ENCODE data around the gene HNRNPA0. TPM values are rescaled to one million over a fixed set of nuclear protein-coding genes. Genes with fewer than 3 reads are reported as not detected.

The HNRNPA0 gene
- total and polyA plus RNA-seq, 9 donors: 16.9 to 52.9 (median 41.5) TPM

- DNase-seq: no peak
- Histone ChIP-seq H3K36me3 (no peaks in the 10 kb centered on the region), H3K9me3 (no peaks in the 10 kb centered on the region), H3K27ac (no peak overlapping the region), H3K27me3 (no peaks in the 10 kb centered on the region), H3K4me3 (no peak overlapping the region), H3K4me1 (ENCODE audit: insufficient read depth) (no peaks in the 10 kb centered on the region)
- intact Hi-C loops (cut with DNase I): no loop called here
- TF ChIP-seq EP300 (IDR thresholded peaks at IDR 0.05): no peak
- TF ChIP-seq CTCF (IDR thresholded peaks at IDR 0.05): no peak
- no peak for TF ChIP-seq POLR2A (IDR thresholded peaks at IDR 0.05)
- 94 to 97% (median 97%) methylated on average over 3 of the region's 3 CpGs for WGBS, 3 donors
These were observed 37.8 kb downstream of the HNRNPA0 start for GRCh38 chr5:137716337-137716736.

GRCh38 chr5:137715456-137715855 lies 38.7 kb downstream of the HNRNPA0 start:
- DNase-seq: no peak
- H3K27me3 ChIP-seq: no peaks in the 10 kb centered on the region
- 97 to 98% (median 97%) methylated on average over 1 of the region's 1 CpG for WGBS, 3 donors
- H3K27ac ChIP-seq: no peak overlapping the region
- H3K4me3 ChIP-seq: no peak overlapping the region
- no peaks in the 10 kb centered on the region for H3K9me3 ChIP-seq
- TF ChIP-seq EP300 (IDR thresholded peaks at IDR 0.05) (no peak), POLR2A (IDR thresholded peaks at IDR 0.05) (no peak), CTCF (IDR thresholded peaks at IDR 0.05) (no peak)
- intact Hi-C loops (cut with DNase I): no loop called here
- H3K4me1 ChIP-seq (ENCODE audit: insufficient read depth): no peaks in the 10 kb centered on the region
- no peaks in the 10 kb centered on the region for H3K36me3 ChIP-seq

GRCh38 chr5:137714946-137715345 lies 39.2 kb downstream of the HNRNPA0 start:
- Histone ChIP-seq H3K9me3 (no peaks in the 10 kb centered on the region), H3K4me3 (no peak overlapping the region), H3K27ac (no peak overlapping the region), H3K36me3 (no peaks in the 10 kb centered on the region), H3K27me3 (no peaks in the 10 kb centered on the region), H3K4me1 (ENCODE audit: insufficient read depth) (no peaks in the 10 kb centered on the region)
- no peak for DNase-seq
- no peak for TF ChIP-seq POLR2A (IDR thresholded peaks at IDR 0.05)
- intact Hi-C loops (cut with DNase I): no loop called here

GRCh38 chr5:137714494-137714893 lies 39.7 kb downstream of the HNRNPA0 start:
- no peak for DNase-seq
- H3K9me3 ChIP-seq: no peaks in the 10 kb centered on the region
- H3K27ac ChIP-seq: no peak overlapping the region
- WGBS, 3 donors: 43 to 64% (median 51%) methylated on average over 2 of the region's 2 CpGs
- no peak overlapping the region for H3K4me3 ChIP-seq
- intact Hi-C loops (cut with DNase I): no loop called here
- H3K36me3 ChIP-seq: no peaks in the 10 kb centered on the region
- no peaks in the 10 kb centered on the region for H3K4me1 ChIP-seq (ENCODE audit: insufficient read depth)
- H3K27me3 ChIP-seq: no peaks in the 10 kb centered on the region
- TF ChIP-seq EP300 (IDR thresholded peaks at IDR 0.05) (no peak), CTCF (IDR thresholded peaks at IDR 0.05) (no peak)

- H3K4me3 ChIP-seq: no peak overlapping the region
- no peaks in the 10 kb centered on the region for H3K27me3 ChIP-seq
- H3K9me3 ChIP-seq: no peaks in the 10 kb centered on the region
- no peaks in the 10 kb centered on the region for H3K36me3 ChIP-seq
- no peak for TF ChIP-seq CTCF (IDR thresholded peaks at IDR 0.05)
- no peak for TF ChIP-seq EP300 (IDR thresholded peaks at IDR 0.05)
- no peak for TF ChIP-seq POLR2A (IDR thresholded peaks at IDR 0.05)
- no peaks in the 10 kb centered on the region for H3K4me1 ChIP-seq (ENCODE audit: insufficient read depth)
- no peak for DNase-seq
- no peak overlapping the region for H3K27ac ChIP-seq
- intact Hi-C loops (cut with DNase I): no loop called here
- 83 to 91% (median 86%) methylated on average over 2 of the region's 2 CpGs for WGBS, 3 donors
These were observed 42.0 kb downstream of the HNRNPA0 start for GRCh38 chr5:137712139-137712667.
